NB4 (cell line): Measurements from ENCODE around the gene ALKAL2.
"Not testable (repeated sequence)": the region's sequence is repeated elsewhere in the genome, so short reads cannot be mapped to it uniquely, and the experiment has no call there.

Source experiments
- DNase-seq: peaks from one replicate; pipeline ENCODE4 v3.0.0; 2010; ENCODE audit warnings: low read depth
- H3K4me3 ChIP-seq: one replicate; pipeline ENCODE4 v1.5.1; 2011; ENCODE audit warnings: mild to moderate bottlenecking, low read depth, low read length, moderate library complexity
- CTCF ChIP-seq: IDR thresholded peaks from one replicate; pipeline ENCODE4 v1.5.1; 2012; ENCODE audit warnings: low read depth, low read length
- MAX ChIP-seq: IDR thresholded peaks from 2 replicates; pipeline ENCODE4 v1.6.1; 2011; ENCODE audit warnings: low read depth, low read length
- MYC ChIP-seq: IDR thresholded peaks from 2 replicates; pipeline ENCODE4 v1.6.1; 2011; ENCODE audit warnings: low read depth, low read length
- POLR2A ChIP-seq: IDR thresholded peaks from 2 replicates; pipeline ENCODE4 v1.6.1; 2011; ENCODE audit warnings: mild to moderate bottlenecking; ENCODE audit not compliant: insufficient read length; ENCODE audit errors: extremely low read depth

ALKAL2 gene

GRCh38 chr2:287911-288757 is at the start of gene ALKAL2:
TSS of gene ALKAL2 (minus strand) at chr2:288091. CDS start at chr2:287835, 256 bp downstream.
- DNase-seq = no peak
- no peak within 1 kb of the TSS for H3K4me3 ChIP-seq
- TF ChIP-seq MAX = no peak
- TF ChIP-seq POLR2A = no peak
- no peak for TF ChIP-seq CTCF
- TF ChIP-seq MYC = no peak

- not testable (repeated sequence) for DNase-seq, H3K4me3 ChIP-seq
Observed at GRCh38 chr2:336949-337348, 49.1 kb upstream of the ALKAL2 start.

- TF ChIP-seq CTCF (no peak), MAX (no peak), MYC (no peak), POLR2A (no peak)
- DNase-seq = no peak
- no peak overlapping the region for H3K4me3 ChIP-seq
Observed at GRCh38 chr2:336360-336759, 48.5 kb upstream of the ALKAL2 start.

- no peak for DNase-seq
- no peak for TF ChIP-seq MYC
- no peak for TF ChIP-seq POLR2A
- no peak for TF ChIP-seq CTCF
- no peak for TF ChIP-seq MAX
- H3K4me3 ChIP-seq = no peak overlapping the region
Observed at GRCh38 chr2:332592-332991, 44.7 kb upstream of the ALKAL2 start.

GRCh38 chr2:328761-329160 is 40.9 kb upstream of the ALKAL2 start:
- DNase-seq = no peak
- H3K4me3 ChIP-seq = no peak overlapping the region
- TF ChIP-seq CTCF (no peak), POLR2A (no peak)

GRCh38 chr2:323035-323434 is 35.1 kb upstream of the ALKAL2 start:
- no peak for DNase-seq
- TF ChIP-seq POLR2A = no peak
- no peak overlapping the region for H3K4me3 ChIP-seq

- TF ChIP-seq MAX (no peak), MYC (no peak), CTCF (no peak), POLR2A (no peak)
- no peak overlapping the region for H3K4me3 ChIP-seq
- no peak for DNase-seq
Observed at GRCh38 chr2:322326-322725, 34.4 kb upstream of the ALKAL2 start.
